IPS-18c (cell line): ENCODE results near the gene ZBTB26.
"Not testable (repeated sequence)": the region's sequence is repeated elsewhere in the genome, so short reads cannot be mapped to it uniquely, and the experiment has no call there.

Experiments used
- H3K4me3 ChIP-seq: 2 replicates; pipeline ENCODE4 v1.7.0; 2013; ENCODE audit warnings: low read depth, mild to moderate bottlenecking, low read length, moderate library complexity; ENCODE audit not compliant: insufficient read depth
- H3K9me3 ChIP-seq: one replicate; pipeline ENCODE4 v1.6.1; 2013; ENCODE audit warnings: mild to moderate bottlenecking, low read length, moderate library complexity; ENCODE audit not compliant: control insufficient read depth, insufficient read depth

The ZBTB26 gene

DNA sequence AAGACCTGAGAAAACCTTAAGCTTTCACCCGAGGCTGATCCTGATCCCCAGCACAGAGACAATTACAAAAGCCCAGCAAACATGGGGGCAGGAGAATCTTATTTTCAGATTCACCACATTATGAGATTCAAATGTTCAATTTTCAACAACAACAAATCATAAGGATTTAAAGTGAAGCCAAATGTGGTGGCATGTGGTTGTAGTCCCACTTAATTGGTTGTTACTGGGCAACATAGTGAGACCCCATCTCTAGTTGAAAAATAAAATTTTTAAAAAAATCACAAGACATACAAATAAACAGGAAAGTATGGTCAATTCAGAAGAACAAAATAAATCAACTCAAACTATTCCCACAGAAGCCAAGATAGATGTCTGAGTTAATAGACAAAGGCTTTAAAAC, 5.6 kb upstream of the ZBTB26 start:
- H3K9me3 ChIP-seq: no peaks in the 10 kb centered on the region
- no peak overlapping the region for H3K4me3 ChIP-seq

DNA sequence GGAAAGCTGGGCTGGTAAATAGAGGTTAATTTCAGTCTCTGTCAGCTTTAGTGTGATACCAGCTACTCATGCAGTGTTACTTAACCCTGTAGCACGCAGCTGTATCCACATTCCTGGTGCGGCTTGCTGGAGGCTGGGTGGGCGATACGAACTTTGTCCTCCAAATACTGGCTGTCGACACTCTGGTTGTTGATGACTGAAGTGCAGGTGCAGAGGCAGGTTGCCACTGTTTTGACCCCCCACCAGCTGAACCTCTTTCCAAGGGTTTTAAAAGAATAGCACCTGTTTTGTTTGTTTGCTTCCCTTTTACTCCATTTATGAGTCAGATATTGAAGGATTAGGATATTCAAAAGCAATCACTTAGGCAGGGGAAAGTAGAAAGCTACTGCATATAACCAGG, 5.2 kb upstream of the ZBTB26 start:
- H3K9me3 ChIP-seq: no peaks in the 10 kb centered on the region
- no peak overlapping the region for H3K4me3 ChIP-seq

GRCh38 chr9:122930541-122931225, 629 bp downstream of the ZBTB26 start:
- Histone ChIP-seq H3K9me3 (no peaks in the 10 kb centered on the region), H3K4me3 (peak overlapping the region; percentile 81)

GRCh38 chr9:122929796-122930354, 1.4 kb downstream of the ZBTB26 start:
- Histone ChIP-seq H3K9me3 (no peaks in the 10 kb centered on the region), H3K4me3 (no peak overlapping the region; the same call in 1 of the 2 replicates)

DNA sequence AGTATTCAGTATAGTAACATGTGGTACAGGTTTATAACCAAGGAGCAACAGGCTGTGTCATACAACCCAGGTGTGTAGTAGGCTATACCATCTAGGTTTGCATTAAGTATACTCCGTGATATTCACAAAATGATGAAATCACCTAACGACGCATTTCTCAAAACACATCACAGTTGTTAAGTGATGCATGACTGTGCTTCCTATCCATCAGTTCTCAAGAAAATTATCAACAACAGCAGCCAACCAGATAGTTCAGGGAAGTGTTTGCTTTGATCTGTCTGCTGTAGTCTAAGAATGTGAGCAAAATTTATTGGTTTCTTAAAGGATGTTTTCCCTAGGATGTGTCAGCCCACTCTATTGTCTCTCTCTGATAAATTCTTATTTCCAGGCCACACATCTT, 7.4 kb downstream of the ZBTB26 start:
- Histone ChIP-seq H3K4me3 (no peak overlapping the region), H3K9me3 (no peaks in the 10 kb centered on the region)

- no peak overlapping the region for H3K4me3 ChIP-seq
- no peaks in the 10 kb centered on the region for H3K9me3 ChIP-seq
These were observed 8.6 kb downstream of the ZBTB26 start for GRCh38 chr9:122922713-122923112.

DNA sequence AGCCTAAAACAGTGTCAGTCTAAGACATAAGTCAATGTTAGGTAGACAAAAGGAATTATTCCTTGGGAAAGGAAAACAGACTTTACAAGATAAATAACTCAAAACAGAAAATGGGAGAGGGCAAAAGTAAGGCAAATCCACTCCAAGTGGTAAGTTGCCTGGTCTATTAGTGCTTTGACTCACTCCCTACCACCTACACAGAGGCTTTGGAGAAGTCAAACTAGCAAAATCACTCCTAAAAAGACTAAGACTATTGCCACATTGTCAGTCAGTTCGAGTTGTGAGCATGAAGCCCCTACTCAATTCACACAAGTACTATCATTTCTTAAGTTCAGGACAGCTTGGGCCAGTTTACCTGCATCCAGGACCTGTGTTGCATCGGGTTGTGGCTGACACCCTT, 13.0 kb downstream of the ZBTB26 start:
- no peaks in the 10 kb centered on the region for H3K9me3 ChIP-seq

GRCh38 chr9:122912964-122913673, 18.2 kb downstream of the ZBTB26 start, which contains the start of gene ZBTB6:
Gene ZBTB6 (minus strand): TSS chr9:122913323. CDS start chr9:122912072, 1,251 bp downstream.
- H3K4me3 ChIP-seq: peak within 1 kb of the TSS; percentile 94
- H3K9me3 ChIP-seq: no peaks in the 10 kb centered on the region

More for the DNA sequence above, 13.0 kb downstream of the ZBTB26 start:
- no peak overlapping the region for H3K4me3 ChIP-seq

GRCh38 chr9:122912671-122912963, 18.7 kb downstream of the ZBTB26 start:
- H3K4me3 ChIP-seq: peak overlapping the region; percentile 94
- no peaks in the 10 kb centered on the region for H3K9me3 ChIP-seq

- not testable (repeated sequence) for H3K9me3 ChIP-seq, H3K4me3 ChIP-seq
These were observed 25.2 kb downstream of the ZBTB26 start for GRCh38 chr9:122906122-122906521.

DNA sequence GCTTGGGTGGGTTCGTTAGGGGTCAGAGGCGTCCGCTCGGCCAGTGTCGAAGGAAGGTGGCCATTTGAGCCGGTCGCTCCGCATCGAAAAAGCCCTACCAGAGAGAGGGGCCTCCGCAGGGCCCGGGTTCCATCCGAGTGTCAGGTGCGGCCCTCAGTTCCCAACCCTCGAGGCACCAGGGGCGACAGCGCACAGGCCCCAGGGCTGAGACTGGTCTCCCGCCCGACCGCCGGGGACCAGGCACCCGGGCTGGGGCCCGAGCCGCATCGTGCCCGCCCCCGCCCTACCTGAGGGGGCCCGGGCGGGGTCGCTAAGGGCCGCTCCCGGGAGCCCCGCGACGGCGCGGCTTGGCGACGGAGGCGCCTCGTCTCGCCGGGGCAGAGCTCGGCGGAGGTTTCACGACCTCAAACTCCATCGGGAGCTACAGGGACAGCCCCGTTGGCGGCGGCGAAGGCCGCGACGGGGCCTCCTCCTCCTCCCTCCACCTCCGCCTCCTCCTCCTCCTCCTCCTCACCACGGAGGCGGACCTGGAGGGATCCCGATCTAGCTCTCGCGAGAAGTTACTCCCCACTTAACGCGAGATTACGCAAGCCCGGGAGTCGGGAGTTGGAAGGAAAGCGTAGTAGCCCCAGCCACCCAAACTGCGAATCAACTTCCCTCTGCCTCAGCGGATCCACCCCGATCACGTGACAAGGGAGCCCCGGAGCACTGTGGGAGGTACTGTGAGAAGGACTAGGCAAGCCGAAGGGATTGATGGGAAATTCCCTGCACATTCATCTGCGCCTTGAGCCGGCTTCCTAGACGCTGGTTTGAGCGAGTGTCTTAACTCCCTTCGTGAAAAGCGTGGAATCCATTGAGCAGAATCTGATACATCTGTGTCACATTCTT, 26.2 kb downstream of the ZBTB26 start, which contains the start of gene RC3H2:
Gene RC3H2, minus strand, starts transcription at position 537 of the 888 bp plus-strand sequence. CDS start 7,850 bp downstream, outside the sequence.
- no peaks in the 10 kb centered on the region for H3K9me3 ChIP-seq
- peak within 1 kb of the TSS; percentile 95 for H3K4me3 ChIP-seq

DNA sequence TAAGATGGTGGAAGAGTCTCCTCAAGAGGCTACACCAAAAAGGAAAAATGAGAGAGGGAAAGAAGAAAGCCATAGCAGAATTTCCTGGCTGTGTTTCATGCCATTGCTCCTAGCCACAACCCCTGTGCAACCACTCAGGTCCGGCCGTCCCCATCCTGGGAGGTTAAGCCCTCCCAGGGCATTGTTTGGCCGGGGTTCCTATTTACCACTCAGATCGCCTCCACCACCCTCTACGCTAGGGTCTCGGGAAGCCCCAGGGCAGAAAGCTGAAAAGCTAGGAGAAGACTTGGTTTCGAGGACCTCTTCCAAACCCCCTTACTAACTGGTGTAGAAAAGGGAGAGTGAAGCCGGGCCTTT, 26.9 kb downstream of the ZBTB26 start:
- no peaks in the 10 kb centered on the region for H3K9me3 ChIP-seq
- H3K4me3 ChIP-seq: peak overlapping the region; percentile 95

GRCh38 chr9:122900791-122901190, 30.5 kb downstream of the ZBTB26 start:
- no peak overlapping the region for H3K4me3 ChIP-seq
- H3K9me3 ChIP-seq: no peaks in the 10 kb centered on the region

DNA sequence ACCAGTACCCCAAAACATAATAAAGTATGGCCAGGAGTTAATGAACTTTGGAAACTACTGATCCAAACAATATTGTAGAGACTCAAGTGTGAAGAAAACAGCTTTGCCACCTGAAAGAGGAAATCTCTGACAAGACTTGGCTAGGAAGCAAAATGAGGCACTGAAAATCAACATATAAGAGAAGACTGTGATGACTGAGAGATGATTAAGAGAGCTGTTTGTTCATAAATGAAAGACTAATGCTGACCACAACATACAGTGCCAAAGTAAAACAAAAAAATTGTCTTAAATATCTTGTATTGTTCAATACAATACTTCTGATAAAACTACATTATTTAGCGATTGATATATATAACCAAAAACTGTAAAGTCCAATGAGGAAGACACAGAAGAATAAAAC, 33.3 kb downstream of the ZBTB26 start:
- no peaks in the 10 kb centered on the region for H3K9me3 ChIP-seq
- no peak overlapping the region for H3K4me3 ChIP-seq

GRCh38 chr9:122888480-122888879, 42.8 kb downstream of the ZBTB26 start:
- no peak overlapping the region for H3K4me3 ChIP-seq
- H3K9me3 ChIP-seq: no peaks in the 10 kb centered on the region

DNA sequence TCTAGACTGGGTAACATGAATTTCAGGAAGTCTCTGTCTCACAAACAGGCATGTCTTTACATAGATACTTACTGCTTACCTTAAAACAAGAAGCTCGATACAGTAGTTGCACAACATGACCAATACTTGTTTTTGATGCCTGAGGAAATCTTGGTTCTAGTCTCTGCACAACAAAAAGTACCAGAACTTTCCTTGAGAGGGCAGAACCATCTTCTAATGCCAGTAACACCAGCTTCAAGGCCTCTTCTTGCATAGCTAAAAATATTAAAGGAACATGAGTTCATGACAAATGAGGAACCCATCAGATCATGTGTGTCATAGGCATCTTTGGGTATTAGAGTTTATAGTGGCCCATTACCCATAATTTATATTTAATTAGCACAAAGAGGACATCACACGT, 48.2 kb downstream of the ZBTB26 start:
- H3K4me3 ChIP-seq: no peak overlapping the region
- H3K9me3 ChIP-seq: no peaks in the 10 kb centered on the region

DNA sequence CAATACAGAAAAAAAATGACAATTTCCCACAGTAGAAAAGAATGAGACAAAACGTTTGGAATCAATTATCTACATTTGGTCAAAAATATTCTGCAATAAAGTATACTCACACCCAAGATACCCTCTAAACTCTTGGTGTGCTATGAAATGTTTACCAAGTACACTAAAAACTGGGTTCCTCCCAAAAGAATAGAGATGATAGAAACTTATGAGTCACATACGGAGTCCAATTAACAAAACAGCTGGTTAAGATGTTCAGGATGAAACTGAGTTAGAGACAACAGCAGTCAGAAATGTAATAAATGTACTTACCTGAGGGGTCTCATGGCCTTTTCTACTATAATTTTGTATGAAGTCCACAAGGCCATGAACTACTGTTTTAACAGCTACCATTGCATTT, 51.9 kb downstream of the ZBTB26 start:
- peaks cover 2% of the 10 kb centered on the region for H3K9me3 ChIP-seq
- no peak overlapping the region for H3K4me3 ChIP-seq
